ENCODE data around the gene VWA1.
"Not testable (repeated sequence)": the region's sequence is repeated elsewhere in the genome, so short reads cannot be mapped to it uniquely, and the experiment has no call there.

VWA1 gene

GRCh38 chr1:1449099-1449739 lies 13.7 kb downstream of the VWA1 start, which contains the start of gene ATAD3C:
ATAD3C (plus strand) TSS chr1:1449689; CDS start chr1:1450684, 995 bp downstream.
- no peak for DNase-seq (ENCODE audit: low read depth)
- no peak for TF ChIP-seq CTCF (IDR thresholded peaks at IDR 0.05; ENCODE audit: low read depth, low read length, missing control alignments)
- H3K4me3 ChIP-seq (ENCODE audit: low read depth, low read length), result no peak within 1 kb of the TSS

GRCh38 chr1:1450616-1451015 lies 15.1 kb downstream of the VWA1 start:
- DNase-seq (ENCODE audit: low read depth); H3K4me3 ChIP-seq (ENCODE audit: low read depth, low read length): not testable (repeated sequence)

DNA sequence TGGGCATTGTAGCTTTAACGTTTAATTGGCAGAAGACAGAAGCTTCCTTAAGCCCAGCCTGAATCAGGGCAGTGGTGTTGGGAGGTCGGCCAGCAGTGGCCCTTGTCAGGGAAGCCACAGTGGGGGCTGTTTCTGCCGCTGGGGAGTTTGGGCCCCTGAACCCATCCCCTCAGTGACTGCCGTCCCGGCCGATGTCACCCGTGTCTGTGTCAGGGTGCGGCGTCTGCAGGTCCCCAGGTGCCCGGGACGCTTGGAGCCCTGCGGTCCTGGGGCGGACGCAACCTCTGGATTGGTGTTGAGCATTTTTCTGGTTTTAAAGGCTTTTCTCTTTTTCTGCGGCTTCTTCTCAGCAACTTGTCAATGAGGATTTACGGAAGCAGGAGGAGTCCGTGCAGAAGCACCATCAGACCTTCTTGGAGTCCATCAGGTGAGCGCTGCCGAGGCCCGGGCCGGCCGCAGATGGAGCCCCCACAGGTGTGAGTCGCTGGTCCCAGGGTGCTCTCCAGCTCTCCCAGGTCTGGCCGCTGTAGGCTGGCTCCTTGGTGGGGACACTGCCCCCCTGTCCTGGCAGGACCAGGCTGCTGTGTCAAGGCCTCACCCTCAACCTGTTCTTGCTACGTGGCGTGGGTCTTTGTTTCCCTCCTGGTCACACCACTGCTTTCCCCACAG lies 16.3 kb downstream of the VWA1 start:
- H3K4me3 ChIP-seq (ENCODE audit: low read depth, low read length), result no peak overlapping the region
- TF ChIP-seq CTCF (IDR thresholded peaks at IDR 0.05; ENCODE audit: low read depth, low read length, missing control alignments), result no peak
- DNase-seq (ENCODE audit: low read depth), result no peak

GRCh38 chr1:1452365-1452739 lies 16.9 kb downstream of the VWA1 start:
- not testable (repeated sequence) for DNase-seq (ENCODE audit: low read depth); H3K4me3 ChIP-seq (ENCODE audit: low read depth, low read length)

- DNase-seq (ENCODE audit: low read depth), result no peak
- TF ChIP-seq CTCF (IDR thresholded peaks at IDR 0.05; ENCODE audit: low read depth, low read length, missing control alignments), result no peak
- H3K4me3 ChIP-seq (ENCODE audit: low read depth, low read length), result no peak overlapping the region
These were observed 17.4 kb downstream of the VWA1 start for GRCh38 chr1:1452882-1453281.

GRCh38 chr1:1454286-1455056 lies 19.0 kb downstream of the VWA1 start:
- DNase-seq (ENCODE audit: low read depth), result not testable (repeated sequence)

DNA sequence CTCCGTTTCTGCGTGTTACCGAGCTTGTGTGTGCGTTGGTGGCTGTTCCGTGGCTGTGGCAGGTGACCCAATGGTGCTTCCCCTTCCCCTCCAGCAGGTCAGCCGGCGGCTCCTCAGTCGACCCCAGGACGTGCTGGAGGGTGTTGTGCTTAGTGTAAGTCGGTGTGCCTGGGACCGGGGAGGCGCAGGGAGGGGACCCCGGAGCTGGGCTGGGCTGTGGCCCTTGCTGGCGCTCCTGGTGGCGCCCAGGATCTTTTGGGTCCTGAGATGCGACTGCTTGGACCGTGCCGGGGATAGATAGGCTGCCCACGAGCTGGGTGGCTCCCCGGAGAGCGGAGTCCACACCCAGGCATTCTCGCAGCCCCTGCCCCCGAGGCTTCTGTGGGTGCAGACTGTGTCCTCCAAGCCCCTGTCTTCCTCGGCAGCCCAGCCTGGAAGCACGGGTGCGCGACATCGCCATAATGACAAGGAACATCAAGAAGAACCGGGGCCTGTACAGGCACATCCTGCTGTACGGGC lies 19.9 kb downstream of the VWA1 start:
- TF ChIP-seq CTCF (IDR thresholded peaks at IDR 0.05; ENCODE audit: low read depth, low read length, missing control alignments), result no peak
- DNase-seq (ENCODE audit: low read depth), result no peak
- no peak overlapping the region for H3K4me3 ChIP-seq (ENCODE audit: low read depth, low read length)

More at GRCh38 chr1:1454286-1455056, 19.0 kb downstream of the VWA1 start:
- H3K4me3 ChIP-seq (ENCODE audit: low read depth, low read length), result not testable (repeated sequence)

DNA sequence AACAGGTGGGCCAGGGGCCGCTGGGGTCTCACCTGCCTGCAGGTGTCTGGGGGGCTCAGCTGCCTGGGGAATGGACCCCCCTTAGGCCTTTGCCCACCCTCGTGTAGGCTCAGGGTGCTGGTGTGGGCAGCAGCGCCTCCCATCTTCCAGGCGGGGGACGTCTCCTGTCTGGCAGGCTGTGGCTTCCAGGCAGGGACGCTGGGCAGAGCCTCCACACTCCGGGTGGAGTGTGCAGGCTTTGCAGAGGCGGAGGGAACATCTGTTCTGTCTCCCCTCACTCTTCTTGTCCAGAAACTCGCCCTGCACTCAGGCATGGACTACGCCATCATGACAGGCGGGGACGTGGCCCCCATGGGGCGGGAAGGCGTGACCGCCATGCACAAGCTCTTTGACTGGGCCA lies 20.4 kb downstream of the VWA1 start:
- not testable (repeated sequence) for H3K4me3 ChIP-seq (ENCODE audit: low read depth, low read length); DNase-seq (ENCODE audit: low read depth)

DNA sequence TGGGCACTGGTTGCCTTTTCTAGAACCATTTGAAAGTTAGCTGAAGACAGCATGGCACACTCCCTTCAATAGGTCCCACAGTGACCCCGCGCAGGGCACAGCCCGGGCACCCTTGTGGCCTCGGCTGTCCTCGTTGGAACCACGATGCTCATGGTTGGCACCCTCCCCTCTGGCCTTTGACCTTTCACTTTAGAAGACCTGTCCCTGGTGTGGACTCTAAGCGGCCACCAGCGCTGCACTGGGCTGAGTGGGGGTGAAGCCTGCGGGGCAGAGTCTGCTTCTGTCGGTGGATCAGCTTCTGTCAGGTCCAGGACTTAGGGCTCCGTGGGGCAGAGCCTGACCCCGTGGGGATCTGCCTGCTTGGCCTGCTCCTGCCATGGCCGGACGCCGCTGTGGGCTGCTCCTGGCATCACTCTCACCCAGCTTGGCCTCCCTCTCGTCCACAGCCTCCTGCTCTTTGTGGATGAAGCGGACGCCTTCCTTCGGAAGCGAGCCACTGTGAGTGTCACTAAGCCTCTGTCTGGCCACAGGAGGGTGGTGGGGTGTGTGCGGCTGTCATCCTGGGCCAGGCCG lies 21.3 kb downstream of the VWA1 start:
- not testable (repeated sequence) for DNase-seq (ENCODE audit: low read depth); H3K4me3 ChIP-seq (ENCODE audit: low read depth, low read length)

DNA sequence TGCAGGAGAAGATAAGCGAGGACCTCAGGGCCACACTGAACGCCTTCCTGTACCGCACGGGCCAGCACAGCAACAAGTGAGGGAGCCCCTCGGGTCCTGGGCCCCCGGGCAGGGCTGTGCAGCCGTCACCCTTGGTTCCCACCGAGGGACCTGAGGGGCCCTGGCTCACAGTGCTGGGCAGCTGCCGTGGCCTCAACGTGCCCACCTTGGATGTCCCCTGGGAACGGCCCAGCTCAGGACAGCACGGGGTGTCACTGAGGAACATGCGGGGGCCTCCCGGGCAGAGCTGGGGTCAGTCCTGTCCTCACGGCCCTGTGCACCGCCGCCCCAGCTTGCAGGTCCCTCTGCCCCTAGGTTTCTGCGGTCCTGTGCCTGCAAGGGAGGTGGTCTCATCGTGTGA lies 23.7 kb downstream of the VWA1 start:
- DNase-seq (ENCODE audit: low read depth); H3K4me3 ChIP-seq (ENCODE audit: low read depth, low read length): not testable (repeated sequence)

- not testable (repeated sequence) for H3K4me3 ChIP-seq (ENCODE audit: low read depth, low read length); DNase-seq (ENCODE audit: low read depth)
These were observed 24.2 kb downstream of the VWA1 start for GRCh38 chr1:1459711-1460110.

All from GM12864 (cell line).